Measurements from ENCODE around the gene PIAS1.

DNA sequence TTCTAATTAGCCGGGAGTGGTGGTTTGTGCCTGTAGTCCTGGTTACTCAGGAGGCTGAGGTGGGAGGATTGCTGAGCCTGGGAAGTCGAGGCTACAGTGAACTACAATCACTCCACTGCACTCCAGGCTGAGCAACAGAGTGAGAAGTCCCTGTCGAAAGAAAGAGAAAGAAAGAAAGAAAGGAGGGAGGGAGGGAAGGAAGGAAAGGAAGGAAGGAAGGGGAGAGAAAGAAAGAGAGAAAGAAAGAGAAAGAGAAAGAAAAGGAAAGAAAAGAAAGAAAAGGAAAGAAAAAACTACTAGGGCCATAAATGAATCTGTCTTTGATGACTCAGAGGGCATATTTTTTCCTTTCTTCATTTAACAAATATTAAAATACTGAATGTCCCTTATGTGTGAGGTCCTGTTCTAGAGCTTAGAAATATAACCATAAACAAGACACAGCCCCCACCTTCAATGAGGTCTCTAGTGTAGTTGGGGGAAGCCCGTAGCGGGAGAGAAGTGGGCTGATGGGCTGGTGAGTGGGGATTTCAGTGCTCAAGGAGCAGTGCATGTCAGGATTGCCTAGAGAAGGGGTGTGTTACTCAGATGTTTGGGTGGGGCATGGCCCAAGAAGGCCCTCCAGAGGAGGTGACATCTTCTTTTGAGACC, 35.2 kb upstream of the PIAS1 start:
- TF ChIP-seq, protein P1, sequence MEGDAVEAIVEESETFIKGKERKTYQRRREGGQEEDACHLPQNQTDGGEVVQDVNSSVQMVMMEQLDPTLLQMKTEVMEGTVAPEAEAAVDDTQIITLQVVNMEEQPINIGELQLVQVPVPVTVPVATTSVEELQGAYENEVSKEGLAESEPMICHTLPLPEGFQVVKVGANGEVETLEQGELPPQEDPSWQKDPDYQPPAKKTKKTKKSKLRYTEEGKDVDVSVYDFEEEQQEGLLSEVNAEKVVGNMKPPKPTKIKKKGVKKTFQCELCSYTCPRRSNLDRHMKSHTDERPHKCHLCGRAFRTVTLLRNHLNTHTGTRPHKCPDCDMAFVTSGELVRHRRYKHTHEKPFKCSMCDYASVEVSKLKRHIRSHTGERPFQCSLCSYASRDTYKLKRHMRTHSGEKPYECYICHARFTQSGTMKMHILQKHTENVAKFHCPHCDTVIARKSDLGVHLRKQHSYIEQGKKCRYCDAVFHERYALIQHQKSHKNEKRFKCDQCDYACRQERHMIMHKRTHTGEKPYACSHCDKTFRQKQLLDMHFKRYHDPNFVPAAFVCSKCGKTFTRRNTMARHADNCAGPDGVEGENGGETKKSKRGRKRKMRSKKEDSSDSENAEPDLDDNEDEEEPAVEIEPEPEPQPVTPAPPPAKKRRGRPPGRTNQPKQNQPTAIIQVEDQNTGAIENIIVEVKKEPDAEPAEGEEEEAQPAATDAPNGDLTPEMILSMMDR (IDR thresholded peaks at IDR 0.05; ENCODE audit: low read length), result no peak
- no peak for TF ChIP-seq EZH2 (optimal IDR thresholded peaks at IDR 0.05; ENCODE audit: low read depth, low read length)
